ENCODE measurements around the gene SLC31A1. TPM values are rescaled to one million over a fixed set of nuclear protein-coding genes. Genes with fewer than 3 reads are reported as not detected.

SLC31A1 gene
- total RNA-seq, 1 donor = 45.2 TPM

DNA sequence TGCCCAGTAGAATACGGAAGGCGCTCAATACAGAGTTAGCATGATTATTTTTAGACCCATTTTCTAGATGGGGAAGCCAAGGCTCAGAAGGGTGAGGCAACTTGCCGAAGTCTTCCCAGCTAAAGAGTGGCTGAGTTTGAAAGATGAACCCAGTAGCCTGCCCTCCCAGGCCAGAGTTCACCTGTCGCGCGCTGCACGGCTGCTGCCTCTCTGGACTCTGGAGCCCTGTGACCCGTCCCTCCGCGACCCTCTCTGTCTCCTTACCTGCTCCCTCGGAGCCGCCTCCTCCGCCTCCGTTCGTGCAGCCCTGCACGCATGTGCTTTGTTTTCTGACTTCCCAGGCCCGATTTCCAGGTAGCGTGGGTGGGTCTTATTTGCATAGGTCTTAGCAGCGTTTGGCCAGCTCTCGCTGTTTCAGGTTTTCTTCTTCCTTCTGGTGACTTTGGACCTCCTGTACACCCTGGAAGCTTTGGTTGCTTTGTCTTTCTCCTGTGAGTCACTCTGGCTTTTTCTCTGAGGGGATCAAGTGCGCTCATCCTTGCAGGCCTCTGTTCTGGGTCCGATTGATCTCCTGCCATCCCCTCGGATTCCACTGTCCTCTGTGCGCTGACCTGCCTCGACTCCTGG is 81.6 kb downstream of the SLC31A1 start, which contains the start of gene RNF183:
TSS of gene RNF183 (minus strand) at position 585 of the 627 bp plus-strand sequence. CDS start 5,192 bp downstream, outside the sequence.
- Histone ChIP-seq H3K27ac (ENCODE audit: low read depth, low read length) (no peak within 1 kb of the TSS), H3K79me2 (ENCODE audit: insufficient read depth, low read length) (no peaks in the 10 kb centered on the region), H4K20me1 (ENCODE audit: insufficient read depth, low read length) (no peaks in the 10 kb centered on the region), H3K27me3 (ENCODE audit: insufficient read depth, low read length) (peaks cover 18% of the 10 kb centered on the region), H3K9me3 (ENCODE audit: low read depth, low read length) (no peaks in the 10 kb centered on the region), H2AFZ (ENCODE audit: low read length) (no peak within 1 kb of the TSS), H3K4me3 (ENCODE audit: insufficient read depth, low read length) (no peak within 1 kb of the TSS), H3K4me1 (ENCODE audit: insufficient read depth, low read length) (no peaks in the 10 kb centered on the region), H3K4me2 (ENCODE audit: insufficient read depth, low read length) (no peak within 1 kb of the TSS), H3K36me3 (ENCODE audit: insufficient read depth, low read length) (no peaks in the 10 kb centered on the region)
- TF ChIP-seq, protein P1, sequence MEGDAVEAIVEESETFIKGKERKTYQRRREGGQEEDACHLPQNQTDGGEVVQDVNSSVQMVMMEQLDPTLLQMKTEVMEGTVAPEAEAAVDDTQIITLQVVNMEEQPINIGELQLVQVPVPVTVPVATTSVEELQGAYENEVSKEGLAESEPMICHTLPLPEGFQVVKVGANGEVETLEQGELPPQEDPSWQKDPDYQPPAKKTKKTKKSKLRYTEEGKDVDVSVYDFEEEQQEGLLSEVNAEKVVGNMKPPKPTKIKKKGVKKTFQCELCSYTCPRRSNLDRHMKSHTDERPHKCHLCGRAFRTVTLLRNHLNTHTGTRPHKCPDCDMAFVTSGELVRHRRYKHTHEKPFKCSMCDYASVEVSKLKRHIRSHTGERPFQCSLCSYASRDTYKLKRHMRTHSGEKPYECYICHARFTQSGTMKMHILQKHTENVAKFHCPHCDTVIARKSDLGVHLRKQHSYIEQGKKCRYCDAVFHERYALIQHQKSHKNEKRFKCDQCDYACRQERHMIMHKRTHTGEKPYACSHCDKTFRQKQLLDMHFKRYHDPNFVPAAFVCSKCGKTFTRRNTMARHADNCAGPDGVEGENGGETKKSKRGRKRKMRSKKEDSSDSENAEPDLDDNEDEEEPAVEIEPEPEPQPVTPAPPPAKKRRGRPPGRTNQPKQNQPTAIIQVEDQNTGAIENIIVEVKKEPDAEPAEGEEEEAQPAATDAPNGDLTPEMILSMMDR (IDR thresholded peaks at IDR 0.05; ENCODE audit: extremely low read depth, low read depth, low read length) = no peak
- DNase-seq (ENCODE audit: insufficient read length, low spot score, missing footprints) = no peak

DNA sequence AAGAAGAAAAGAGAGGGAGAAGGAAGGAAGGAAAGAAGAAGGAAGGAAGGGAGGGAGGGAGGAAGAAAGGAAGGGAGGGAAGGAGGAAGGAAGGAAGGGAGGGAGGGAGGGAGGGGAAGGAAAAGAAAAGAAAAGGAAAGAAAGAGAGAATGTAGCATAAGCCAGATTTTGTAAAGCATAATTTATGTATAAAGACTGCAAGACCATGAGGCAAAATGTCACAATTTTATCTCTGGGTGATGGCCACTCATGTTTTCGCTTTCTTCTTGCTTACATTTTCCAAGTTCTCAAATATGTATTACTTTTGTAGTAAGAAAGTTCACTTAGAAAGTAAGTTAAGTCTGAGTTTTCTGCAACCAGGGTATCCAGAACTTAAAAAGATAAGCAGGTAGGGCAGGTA is 85.2 kb downstream of the SLC31A1 start:
- Histone ChIP-seq H3K27ac (ENCODE audit: low read depth, low read length) (no peak overlapping the region), H3K27me3 (ENCODE audit: insufficient read depth, low read length) (peaks cover 5% of the 10 kb centered on the region), H3K4me2 (ENCODE audit: insufficient read depth, low read length) (no peak overlapping the region), H3K79me2 (ENCODE audit: insufficient read depth, low read length) (no peaks in the 10 kb centered on the region), H3K4me1 (ENCODE audit: insufficient read depth, low read length) (no peaks in the 10 kb centered on the region), H3K36me3 (ENCODE audit: insufficient read depth, low read length) (no peaks in the 10 kb centered on the region), H3K4me3 (ENCODE audit: insufficient read depth, low read length) (no peak overlapping the region), H3K9me3 (ENCODE audit: low read depth, low read length) (no peaks in the 10 kb centered on the region), H4K20me1 (ENCODE audit: insufficient read depth, low read length) (no peaks in the 10 kb centered on the region), H2AFZ (ENCODE audit: low read length) (no peak overlapping the region)
- TF ChIP-seq, protein P1 (IDR thresholded peaks at IDR 0.05; ENCODE audit: extremely low read depth, low read depth, low read length) = no peak
- no peak for DNase-seq (ENCODE audit: insufficient read length, low spot score, missing footprints)

- Histone ChIP-seq H3K79me2 (ENCODE audit: insufficient read depth, low read length) (no peaks in the 10 kb centered on the region), H3K4me3 (ENCODE audit: insufficient read depth, low read length) (no peak overlapping the region), H4K20me1 (ENCODE audit: insufficient read depth, low read length) (no peaks in the 10 kb centered on the region), H3K9me3 (ENCODE audit: low read depth, low read length) (no peaks in the 10 kb centered on the region), H3K36me3 (ENCODE audit: insufficient read depth, low read length) (no peaks in the 10 kb centered on the region), H3K4me1 (ENCODE audit: insufficient read depth, low read length) (no peaks in the 10 kb centered on the region), H2AFZ (ENCODE audit: low read length) (no peak overlapping the region), H3K4me2 (ENCODE audit: insufficient read depth, low read length) (no peak overlapping the region), H3K27ac (ENCODE audit: low read depth, low read length) (no peak overlapping the region), H3K27me3 (ENCODE audit: insufficient read depth, low read length) (no peaks in the 10 kb centered on the region)
- TF ChIP-seq, protein P1 (IDR thresholded peaks at IDR 0.05; ENCODE audit: extremely low read depth, low read depth, low read length) = no peak
- DNase-seq (ENCODE audit: insufficient read length, low spot score, missing footprints) = no peak
Measured at GRCh38 chr9:113307396-113307975, 86.1 kb downstream of the SLC31A1 start.

DNA sequence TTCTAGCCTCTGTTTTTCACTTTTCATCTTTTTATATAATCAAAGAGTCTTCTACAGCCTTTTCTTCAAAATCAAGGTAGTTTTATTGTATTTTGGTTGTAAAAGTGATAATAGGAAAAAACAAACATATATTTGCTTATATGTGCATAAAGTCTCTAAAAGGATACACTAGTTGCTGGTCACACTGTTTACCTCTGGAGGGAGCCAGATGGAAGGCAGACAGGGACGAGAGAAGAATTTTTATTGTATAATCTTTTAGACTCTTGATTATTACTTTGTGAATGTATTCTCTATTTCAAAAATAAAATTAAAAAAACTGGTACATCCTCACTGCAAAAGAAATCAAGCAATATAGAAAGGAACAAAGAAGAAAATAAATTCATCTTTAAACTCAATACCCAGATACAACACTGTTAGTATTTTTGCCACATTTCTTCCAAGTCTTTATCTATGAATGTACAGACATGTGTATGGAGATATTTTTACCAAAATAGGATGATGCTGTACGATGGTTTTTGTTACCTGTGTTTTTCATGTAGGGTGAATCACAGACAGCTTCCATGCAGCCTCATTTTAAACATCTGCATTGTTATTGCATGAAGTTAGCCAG is 88.0 kb downstream of the SLC31A1 start:
- no peaks in the 10 kb centered on the region for H3K27me3 ChIP-seq (ENCODE audit: insufficient read depth, low read length)

More for the DNA sequence above, 88.0 kb downstream of the SLC31A1 start:
- Histone ChIP-seq H4K20me1 (ENCODE audit: insufficient read depth, low read length) (no peaks in the 10 kb centered on the region), H3K9me3 (ENCODE audit: low read depth, low read length) (no peaks in the 10 kb centered on the region), H3K4me2 (ENCODE audit: insufficient read depth, low read length) (no peak overlapping the region), H3K4me1 (ENCODE audit: insufficient read depth, low read length) (no peaks in the 10 kb centered on the region), H3K36me3 (ENCODE audit: insufficient read depth, low read length) (no peaks in the 10 kb centered on the region), H3K27ac (ENCODE audit: low read depth, low read length) (no peak overlapping the region), H3K79me2 (ENCODE audit: insufficient read depth, low read length) (no peaks in the 10 kb centered on the region), H3K4me3 (ENCODE audit: insufficient read depth, low read length) (no peak overlapping the region), H2AFZ (ENCODE audit: low read length) (no peak overlapping the region)
- TF ChIP-seq, protein P1 (IDR thresholded peaks at IDR 0.05; ENCODE audit: extremely low read depth, low read depth, low read length) = peak; percentile 74
- no peak for DNase-seq (ENCODE audit: insufficient read length, low spot score, missing footprints)

Measured in osteoblast (primary cell).